SU-DHL-6 (cell line): Measurements from ENCODE around the gene DNAH17.

Experiments
- H2AFZ ChIP-seq: fragments of 200-600 bp; sonication (generic); 2 replicates; pipeline ENCODE4 v1.6.1; 2014; ENCODE audit warnings: low read depth, mild to moderate bottlenecking, moderate library complexity, mixed read lengths, antibody characterized with exemption, low read length; ENCODE audit not compliant: severe bottlenecking
- H3F3A ChIP-seq: fragments of 200-600 bp; shearing (Covaris generic); 2 replicates; pipeline ENCODE4 v1.6.0; 2016; ENCODE audit warnings: antibody characterized with exemption, mild to moderate bottlenecking; ENCODE audit not compliant: insufficient read depth
- H3K27ac ChIP-seq: fragments of 200-600 bp; sonication (generic); 2 replicates; pipeline ENCODE4 v1.5.1; 2016; ENCODE audit warnings: low read depth, mild to moderate bottlenecking, low read length, moderate library complexity, mixed read lengths
- H3K27me3 ChIP-seq: fragments of 200-600 bp; sonication (generic), shearing (Covaris generic); 2 replicates; pipeline ENCODE4 v1.6.0; 2014; ENCODE audit warnings: mild to moderate bottlenecking, low read length
- H3K36me3 ChIP-seq: fragments of 200-600 bp; sonication (generic); 2 replicates; pipeline ENCODE4 v1.6.1; 2014; ENCODE audit warnings: mild to moderate bottlenecking, low read length, mixed read lengths
- H3K4me2 ChIP-seq: fragments of 300-600, 200-600 bp; shearing (Covaris generic), sonication (generic); 2 replicates; pipeline ENCODE4 v1.6.0; 2014; ENCODE audit warnings: low read length, low read depth, mild to moderate bottlenecking; ENCODE audit not compliant: poor library complexity, severe bottlenecking
- H3K4me3 ChIP-seq: fragments of 200-600 bp; sonication (generic); 2 replicates; pipeline ENCODE4 v1.5.1; 2014; ENCODE audit warnings: antibody characterized with exemption, low read length, mild to moderate bottlenecking, mixed read lengths; ENCODE audit not compliant: insufficient read depth, poor library complexity, severe bottlenecking
- H3K79me2 ChIP-seq: fragments of 200-600 bp; sonication (generic); 2 replicates; pipeline ENCODE4 v1.6.1; 2014; ENCODE audit warnings: mild to moderate bottlenecking, low read length, moderate library complexity; ENCODE audit not compliant: insufficient read depth
- H3K9ac ChIP-seq: fragments of 200-600 bp; sonication (generic); 2 replicates; pipeline ENCODE4 v1.7.0; 2014; ENCODE audit warnings: mild to moderate bottlenecking, low read length
- H3K9me2 ChIP-seq: fragments of 200-600 bp; sonication (generic); replicated peaks from 2 replicates; pipeline ENCODE4 v1.6.1; 2014; ENCODE audit warnings: low read length; ENCODE audit not compliant: insufficient read depth
- H3K9me3 ChIP-seq: fragments of 200-600 bp; sonication (generic); 2 replicates; pipeline ENCODE4 v1.6.1; 2014; ENCODE audit warnings: low read length, mixed read lengths; ENCODE audit not compliant: insufficient read depth
- H4K20me1 ChIP-seq: fragments of 200-600 bp; sonication (generic); 2 replicates; pipeline ENCODE4 v1.6.1; 2014; ENCODE audit warnings: low read depth, mild to moderate bottlenecking, antibody characterized with exemption, low read length, moderate library complexity, mixed read lengths
- CTCF ChIP-seq: fragments of 200-600 bp; sonication (generic); IDR thresholded peaks from one replicate; pipeline ENCODE4 v1.5.1; 2017; ENCODE audit warnings: antibody characterized with exemption, mild to moderate bottlenecking, low read length, moderate library complexity; ENCODE audit not compliant: insufficient read depth, poor library complexity, severe bottlenecking
- EZH2phosphoT487 ChIP-seq: fragments of 200-600 bp; sonication (generic), shearing (Covaris generic); conservative IDR thresholded peaks from 2 replicates; pipeline ENCODE4 v1.6.1; 2018; ENCODE audit warnings: mild to moderate bottlenecking, antibody characterized with exemption, low read length, moderate library complexity, mixed read lengths

DNAH17 gene

GRCh38 chr17:78429618-78429995 lies 147.6 kb downstream of the DNAH17 start:
- Histone ChIP-seq H3K9me2 (no peaks in the 10 kb centered on the region), H3K9me3 (no peaks in the 10 kb centered on the region), H3K27ac (no peak overlapping the region), H3K4me2 (no peak overlapping the region), H3F3A (no peaks in the 10 kb centered on the region), H3K9ac (no peak overlapping the region), H3K36me3 (no peaks in the 10 kb centered on the region), H2AFZ (no peak overlapping the region), H3K4me3 (no peak overlapping the region), H3K27me3 (no peaks in the 10 kb centered on the region), H4K20me1 (no peaks in the 10 kb centered on the region), H3K79me2 (no peaks in the 10 kb centered on the region)
- TF ChIP-seq CTCF (no peak), EZH2phosphoT487 (no peak)

DNA sequence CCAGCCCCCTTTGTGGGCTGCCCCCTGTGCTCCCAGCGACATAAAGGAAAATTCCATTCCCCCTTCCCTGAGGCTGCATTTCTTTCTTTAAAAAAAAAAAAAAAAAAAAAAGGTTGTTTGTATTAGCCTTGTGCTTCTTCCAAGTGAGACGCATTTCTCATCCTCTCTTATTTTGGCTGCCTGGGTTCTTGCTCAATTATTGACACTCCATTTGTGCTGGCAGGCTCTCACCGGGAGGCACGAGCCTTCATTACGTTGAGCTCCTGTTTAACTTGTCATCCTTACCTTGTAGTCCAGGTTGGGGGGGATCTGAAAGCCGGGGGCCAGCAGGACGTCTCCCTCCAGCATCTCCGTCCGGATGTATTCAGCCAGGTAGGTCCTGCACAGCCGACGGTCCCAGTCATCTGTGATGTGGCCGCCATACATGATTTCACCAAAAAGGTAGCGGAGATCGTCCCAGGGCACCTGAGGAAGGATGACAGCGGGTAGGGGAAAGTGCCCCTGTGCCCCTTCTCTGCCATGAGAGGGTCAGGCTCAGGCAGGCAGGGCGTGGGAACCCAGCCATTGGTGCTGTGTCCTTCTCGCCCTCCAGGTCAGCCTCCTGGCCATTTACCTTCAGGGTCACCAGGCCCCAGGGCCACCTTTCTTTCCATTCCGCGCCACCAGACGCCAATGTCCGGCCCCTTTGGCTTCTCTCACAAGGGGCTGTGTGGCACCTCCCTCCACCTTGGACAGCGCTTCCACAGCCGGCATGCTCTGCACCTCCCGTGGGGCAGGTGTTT lies 148.2 kb downstream of the DNAH17 start:
- Histone ChIP-seq H4K20me1 (no peaks in the 10 kb centered on the region), H3K36me3 (no peaks in the 10 kb centered on the region), H3K27me3 (no peaks in the 10 kb centered on the region), H3K79me2 (no peaks in the 10 kb centered on the region), H2AFZ (no peak overlapping the region), H3K9me3 (no peaks in the 10 kb centered on the region), H3K9ac (no peak overlapping the region), H3K4me3 (no peak overlapping the region), H3K27ac (no peak overlapping the region), H3F3A (no peaks in the 10 kb centered on the region), H3K4me2 (no peak overlapping the region), H3K9me2 (no peaks in the 10 kb centered on the region)
- TF ChIP-seq CTCF (no peak), EZH2phosphoT487 (no peak)

DNA sequence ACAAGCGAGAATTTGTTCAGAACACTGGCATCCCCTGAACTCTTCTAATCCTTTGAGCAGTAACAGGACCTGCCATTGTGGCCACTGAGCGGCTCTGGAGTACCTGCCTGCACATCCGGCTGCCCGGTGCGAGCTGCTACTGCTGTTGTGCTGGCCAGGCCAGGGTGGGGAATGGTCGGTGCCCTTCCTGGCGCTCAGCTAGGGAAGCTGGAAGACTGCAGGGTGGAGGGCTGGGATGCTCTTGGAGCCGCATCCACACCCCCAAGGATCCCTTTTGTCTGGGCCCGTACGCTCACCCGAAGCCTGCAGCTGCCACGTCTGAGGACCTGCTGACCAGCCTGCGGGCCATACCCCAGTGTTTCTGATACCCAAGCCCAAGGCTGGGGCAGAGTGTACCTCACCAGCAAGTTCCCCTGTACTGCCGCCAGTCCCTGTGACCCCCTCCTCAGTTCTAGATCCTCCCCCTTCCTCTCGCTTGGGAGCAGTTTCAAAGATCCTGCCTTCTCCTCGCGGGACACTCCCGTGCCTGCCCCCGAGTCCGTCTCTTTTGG lies 149.1 kb downstream of the DNAH17 start:
- Histone ChIP-seq H3K36me3 (no peaks in the 10 kb centered on the region), H3K4me3 (no peak overlapping the region)

More for the DNA sequence above, 149.1 kb downstream of the DNAH17 start:
- no peaks in the 10 kb centered on the region for H3K9me2 ChIP-seq
- no peak overlapping the region for H3K27ac ChIP-seq
- no peaks in the 10 kb centered on the region for H3K9me3 ChIP-seq
- H2AFZ ChIP-seq = no peak overlapping the region
- no peaks in the 10 kb centered on the region for H3F3A ChIP-seq
- no peak overlapping the region for H3K4me2 ChIP-seq
- TF ChIP-seq CTCF = no peak
- no peak for TF ChIP-seq EZH2phosphoT487
- H3K27me3 ChIP-seq = no peaks in the 10 kb centered on the region
- no peak overlapping the region for H3K9ac ChIP-seq
- H3K79me2 ChIP-seq = no peaks in the 10 kb centered on the region
- no peaks in the 10 kb centered on the region for H4K20me1 ChIP-seq
